BE2C (cell line): ENCODE data around the gene SLC8A1. TPM values are rescaled to one million over a fixed set of nuclear protein-coding genes. Genes with fewer than 3 reads are reported as not detected.

Experiments used
- DNase-seq: peaks from one replicate; pipeline ENCODE4 v3.0.0-alpha.2; 2020
- H3K27me3 ChIP-seq: fragments of 250-450 bp; sonication (Bioruptor Pico); 2 replicates; pipeline ENCODE4 v1.5.1; 2020; ENCODE audit warnings: mild to moderate bottlenecking
- H3K36me3 ChIP-seq: fragments of 250-450 bp; sonication (Bioruptor Pico); 2 replicates; pipeline ENCODE4 v1.5.1; 2020; ENCODE audit warnings: mild to moderate bottlenecking
- H3K4me1 ChIP-seq: fragments of 250-450 bp; sonication (Bioruptor Pico); 2 replicates; pipeline ENCODE4 v1.5.1; 2020
- H3K4me3 ChIP-seq: 2 replicates; pipeline ENCODE4 v1.5.1; 2011; ENCODE audit warnings: low read depth, low read length
- H3K9me3 ChIP-seq: fragments of 250-450 bp; sonication (Bioruptor Pico); 2 replicates; pipeline ENCODE4 v1.5.1; 2020
- CTCF ChIP-seq: IDR thresholded peaks from 2 replicates; pipeline ENCODE4 v1.5.1; 2012; ENCODE audit warnings: mild to moderate bottlenecking, low read depth, low read length
- polyA plus RNA-seq: library from polyadenylated mRNA; unstranded; fragments of >200 nt; gene quantifications from one replicate; pipeline ENCODE4 v1.2.1, GENCODE V29; 2012; ENCODE audit warnings: low read depth, missing spikeins; ENCODE audit not compliant: insufficient read length, insufficient read depth

SLC8A1 gene
- polyA plus RNA-seq: 3.1 TPM

GRCh38 chr2:40451918-40452605 is at the start of gene SLC8A1:
TSS of gene SLC8A1 (minus strand) at chr2:40452090.
- Histone ChIP-seq H3K4me1 (peaks cover 8% of the 10 kb centered on the region), H3K9me3 (no peaks in the 10 kb centered on the region), H3K27me3 (no peaks in the 10 kb centered on the region), H3K36me3 (no peaks in the 10 kb centered on the region), H3K4me3 (peak within 1 kb of the TSS; percentile 68)
- no peak for TF ChIP-seq CTCF
- DNase-seq: peak; percentile 62

GRCh38 chr2:40499437-40499836 is 47.5 kb upstream of the SLC8A1 start:
- H3K4me1 ChIP-seq: peaks cover 3% of the 10 kb centered on the region
- DNase-seq: no peak
- H3K9me3 ChIP-seq: no peaks in the 10 kb centered on the region
- no peak for TF ChIP-seq CTCF
- no peaks in the 10 kb centered on the region for H3K36me3 ChIP-seq
- no peak overlapping the region for H3K4me3 ChIP-seq
- no peaks in the 10 kb centered on the region for H3K27me3 ChIP-seq

- no peak for DNase-seq
- Histone ChIP-seq H3K9me3 (no peaks in the 10 kb centered on the region), H3K27me3 (no peaks in the 10 kb centered on the region), H3K36me3 (no peaks in the 10 kb centered on the region), H3K4me1 (peaks cover 3% of the 10 kb centered on the region), H3K4me3 (no peak overlapping the region)
- TF ChIP-seq CTCF: peak; percentile 36
Measured at GRCh38 chr2:40497251-40497859, 45.5 kb upstream of the SLC8A1 start.

GRCh38 chr2:40489678-40489960 is 37.7 kb upstream of the SLC8A1 start:
- H3K9me3 ChIP-seq: no peaks in the 10 kb centered on the region
- DNase-seq: no peak
- H3K4me3 ChIP-seq: no peak overlapping the region
- no peaks in the 10 kb centered on the region for H3K27me3 ChIP-seq
- peaks cover 21% of the 10 kb centered on the region for H3K4me1 ChIP-seq
- TF ChIP-seq CTCF: no peak
- no peaks in the 10 kb centered on the region for H3K36me3 ChIP-seq

GRCh38 chr2:40488927-40489677 is 37.2 kb upstream of the SLC8A1 start:
- DNase-seq: no peak
- no peaks in the 10 kb centered on the region for H3K9me3 ChIP-seq
- H3K36me3 ChIP-seq: no peaks in the 10 kb centered on the region
- no peak overlapping the region for H3K4me3 ChIP-seq
- H3K27me3 ChIP-seq: no peaks in the 10 kb centered on the region
- H3K4me1 ChIP-seq: peaks cover 21% of the 10 kb centered on the region
- TF ChIP-seq CTCF: no peak
